Mesendoderm (in vitro differentiated cells): ENCODE measurements around the gene IL27RA.

Experiments
- DNase-seq: peaks from one replicate; pipeline ENCODE4 v3.0.0; 2013
- H2AK5ac ChIP-seq: 2 replicates; pipeline ENCODE4 v1.6.1; 2013; ENCODE audit warnings: low read length, inconsistent platforms
- H2BK120ac ChIP-seq: 2 replicates; pipeline ENCODE4 v1.6.1; 2013; ENCODE audit warnings: low read depth, mild to moderate bottlenecking, low read length, moderate library complexity, mixed read lengths
- H2BK15ac ChIP-seq: replicated peaks from 2 replicates; pipeline ENCODE4 v1.6.1; 2013; ENCODE audit warnings: low read depth, mild to moderate bottlenecking, moderate library complexity
- H2BK5ac ChIP-seq: 2 replicates; pipeline ENCODE4 v1.6.1; 2013; ENCODE audit warnings: low read length, inconsistent platforms
- H3K18ac ChIP-seq: 2 replicates; pipeline ENCODE4 v1.6.1; 2013; ENCODE audit warnings: mild to moderate bottlenecking, low read length, mixed read lengths
- H3K23ac ChIP-seq: one replicate; pipeline ENCODE4 v1.6.1; 2013; ENCODE audit warnings: low read length
- H3K27ac ChIP-seq: 2 replicates; pipeline ENCODE4 v1.5.1; 2013; ENCODE audit warnings: low read depth, mild to moderate bottlenecking, inconsistent platforms, low read length, moderate library complexity
- H3K27me3 ChIP-seq: 2 replicates; pipeline ENCODE4 v1.6.1; 2013; ENCODE audit warnings: low read length, control low read depth, mild to moderate bottlenecking, inconsistent platforms; ENCODE audit not compliant: insufficient read depth, poor library complexity
- H3K36me3 ChIP-seq: 2 replicates; pipeline ENCODE4 v1.6.1; 2013; ENCODE audit warnings: low read length, inconsistent platforms; ENCODE audit not compliant: control insufficient read depth, insufficient read depth
- H3K4ac ChIP-seq: one replicate; pipeline ENCODE4 v1.6.1; 2013; ENCODE audit warnings: low read depth, mild to moderate bottlenecking, low read length, moderate library complexity
- H3K4me1 ChIP-seq: 2 replicates; pipeline ENCODE4 v1.6.1; 2013; ENCODE audit warnings: low read depth, low read length, inconsistent platforms; ENCODE audit not compliant: control insufficient read depth
- H3K4me2 ChIP-seq: 2 replicates; pipeline ENCODE4 v1.6.1; 2013; ENCODE audit warnings: low read length
- H3K4me3 ChIP-seq: 2 replicates; pipeline ENCODE4 v1.5.1; 2013; ENCODE audit warnings: mild to moderate bottlenecking, low read length
- H3K56ac ChIP-seq: one replicate; pipeline ENCODE4 v1.6.1; 2013; ENCODE audit warnings: low read length
- H3K79me1 ChIP-seq: 2 replicates; pipeline ENCODE4 v1.6.1; 2013; ENCODE audit warnings: low read length, inconsistent platforms
- H3K79me2 ChIP-seq: 2 replicates; pipeline ENCODE4 v1.6.1; 2013; ENCODE audit warnings: mild to moderate bottlenecking, low read length; ENCODE audit not compliant: control insufficient read depth, insufficient read depth
- H3K9ac ChIP-seq: 2 replicates; pipeline ENCODE4 v1.6.1; 2013; ENCODE audit warnings: low read length, inconsistent platforms
- H4K5ac ChIP-seq: one replicate; pipeline ENCODE4 v1.6.1; 2013; ENCODE audit warnings: low read length
- H4K8ac ChIP-seq: one replicate; pipeline ENCODE4 v1.6.1; 2013; ENCODE audit warnings: low read depth, mild to moderate bottlenecking, control low read depth, low read length, moderate library complexity
- WGBS: extraction: QIAGEN DNeasy Blood & Tissue Kit; methylation state at CpG from one replicate; pipeline ENCODE4 v1.1.7; 2013; ENCODE audit warnings: low lambda C conversion rate, missing lambda C conversion rate; ENCODE audit not compliant: insufficient coverage; ENCODE audit errors: extremely low coverage; 5-methylcytosine and 5-hydroxymethylcytosine counted together

IL27RA gene

GRCh38 chr19:14097532-14098151 lies 66.1 kb downstream of the IL27RA start:
- no peak overlapping the region for H3K4me3 ChIP-seq

GRCh38 chr19:14101003-14101545 lies 69.5 kb downstream of the IL27RA start:
- Histone ChIP-seq H2AK5ac (no peak overlapping the region), H4K5ac (no peak overlapping the region), H3K36me3 (no peaks in the 10 kb centered on the region), H2BK5ac (no peak overlapping the region), H3K9ac (no peak overlapping the region), H4K8ac (no peak overlapping the region), H3K18ac (no peak overlapping the region), H3K4me2 (no peak overlapping the region), H3K4ac (no peak overlapping the region), H3K4me1 (no peaks in the 10 kb centered on the region), H3K56ac (no peak overlapping the region), H2BK15ac (no peak overlapping the region), H3K23ac (no peak overlapping the region), H3K4me3 (no peak overlapping the region), H3K79me1 (no peaks in the 10 kb centered on the region), H3K27me3 (no peaks in the 10 kb centered on the region), H3K79me2 (no peaks in the 10 kb centered on the region), H3K27ac (no peak overlapping the region), H2BK120ac (no peak overlapping the region)
- no peak for DNase-seq
- no CpG with 5 or more reads among the region's 6 CpGs for WGBS

More at GRCh38 chr19:14097532-14098151, 66.1 kb downstream of the IL27RA start:
- Histone ChIP-seq H3K18ac (no peak overlapping the region), H4K5ac (no peak overlapping the region), H2AK5ac (no peak overlapping the region), H2BK5ac (no peak overlapping the region), H3K79me2 (no peaks in the 10 kb centered on the region), H3K9ac (no peak overlapping the region), H3K56ac (no peak overlapping the region), H3K23ac (no peak overlapping the region), H3K27me3 (no peaks in the 10 kb centered on the region), H3K27ac (no peak overlapping the region), H3K4ac (no peak overlapping the region), H2BK120ac (no peak overlapping the region), H3K79me1 (no peaks in the 10 kb centered on the region), H4K8ac (no peak overlapping the region), H3K4me1 (no peaks in the 10 kb centered on the region), H3K4me2 (no peak overlapping the region), H2BK15ac (no peak overlapping the region), H3K36me3 (no peaks in the 10 kb centered on the region)
- no CpG with 5 or more reads among the region's 21 CpGs for WGBS
- peak; percentile 41 for DNase-seq

- Histone ChIP-seq H3K4me3 (no peak overlapping the region), H3K27ac (no peak overlapping the region), H2BK5ac (no peak overlapping the region), H3K18ac (no peak overlapping the region), H3K79me1 (no peaks in the 10 kb centered on the region), H3K36me3 (no peaks in the 10 kb centered on the region), H3K56ac (no peak overlapping the region), H3K9ac (no peak overlapping the region), H4K5ac (no peak overlapping the region), H3K4me2 (no peak overlapping the region), H2AK5ac (no peak overlapping the region), H2BK120ac (no peak overlapping the region), H2BK15ac (no peak overlapping the region), H3K4me1 (no peaks in the 10 kb centered on the region), H3K79me2 (no peaks in the 10 kb centered on the region), H3K4ac (no peak overlapping the region), H3K27me3 (no peaks in the 10 kb centered on the region), H3K23ac (no peak overlapping the region), H4K8ac (no peak overlapping the region)
- no peak for DNase-seq
- no CpG with 5 or more reads among the region's 11 CpGs for WGBS
Measured at GRCh38 chr19:14102102-14102696, 70.6 kb downstream of the IL27RA start.

GRCh38 chr19:14102756-14103155 lies 71.2 kb downstream of the IL27RA start:
- no peak overlapping the region for H4K8ac ChIP-seq
- no peak overlapping the region for H2AK5ac ChIP-seq
- H2BK5ac ChIP-seq, result no peak overlapping the region
- no peaks in the 10 kb centered on the region for H3K79me1 ChIP-seq
- H3K18ac ChIP-seq, result no peak overlapping the region
- no peak overlapping the region for H3K9ac ChIP-seq
- H3K36me3 ChIP-seq, result no peaks in the 10 kb centered on the region
- H3K23ac ChIP-seq, result no peak overlapping the region
- H3K4me1 ChIP-seq, result no peaks in the 10 kb centered on the region
- H3K4me3 ChIP-seq, result no peak overlapping the region
- H3K79me2 ChIP-seq, result no peaks in the 10 kb centered on the region
- H2BK15ac ChIP-seq, result no peak overlapping the region
- H3K27me3 ChIP-seq, result no peaks in the 10 kb centered on the region
- no CpG with 5 or more reads among the region's 10 CpGs for WGBS
- H3K4me2 ChIP-seq, result no peak overlapping the region
- no peak overlapping the region for H3K4ac ChIP-seq
- H4K5ac ChIP-seq, result no peak overlapping the region
- no peak overlapping the region for H3K56ac ChIP-seq
- H3K27ac ChIP-seq, result no peak overlapping the region
- H2BK120ac ChIP-seq, result no peak overlapping the region
- DNase-seq, result no peak
